Neuronal stem cell (in vitro differentiated cells): ENCODE results near the gene RAPGEFL1. TPM values are rescaled to one million over a fixed set of nuclear protein-coding genes. Genes with fewer than 3 reads are reported as not detected.
A peak's percentile ranks its signal among the peaks of the same experiment; 100 is the strongest.

Experiments used
- DNase-seq: peaks from one replicate; pipeline ENCODE4 v3.0.0-alpha.2; 2013; ENCODE audit warnings: low spot score
- H2AFZ ChIP-seq: one replicate; pipeline ENCODE4 v1.6.1; 2013; ENCODE audit warnings: mild to moderate bottlenecking, low read length, inconsistent platforms
- H2AK5ac ChIP-seq: 2 replicates; pipeline ENCODE4 v1.6.1; 2013; ENCODE audit warnings: low read depth, mild to moderate bottlenecking, inconsistent platforms, low read length, moderate library complexity, mixed read lengths
- H2BK120ac ChIP-seq: 2 replicates; pipeline ENCODE4 v1.6.1; 2013; ENCODE audit warnings: low read depth, mild to moderate bottlenecking, inconsistent platforms, low read length, moderate library complexity, mixed read lengths
- H2BK12ac ChIP-seq: one replicate; pipeline ENCODE4 v1.6.1; 2013; ENCODE audit warnings: low read length, inconsistent platforms
- H2BK15ac ChIP-seq: 2 replicates; pipeline ENCODE4 v1.6.1; 2013; ENCODE audit warnings: mild to moderate bottlenecking, low read length, inconsistent platforms, mixed read lengths
- H2BK5ac ChIP-seq: one replicate; pipeline ENCODE4 v1.6.1; 2013; ENCODE audit warnings: inconsistent platforms, mild to moderate bottlenecking, low read length, moderate library complexity
- H3K14ac ChIP-seq: one replicate; pipeline ENCODE4 v1.6.1; 2013; ENCODE audit warnings: low read length, inconsistent platforms
- H3K18ac ChIP-seq: 2 replicates; pipeline ENCODE4 v1.6.1; 2013; ENCODE audit warnings: low read length, inconsistent platforms
- H3K23ac ChIP-seq: 2 replicates; pipeline ENCODE4 v1.6.1; 2013; ENCODE audit warnings: low read depth, mild to moderate bottlenecking, mixed read lengths, low read length, inconsistent platforms; ENCODE audit not compliant: poor library complexity
- H3K27ac ChIP-seq: replicated peaks from 3 replicates; pipeline ENCODE4 v1.5.1; 2013; ENCODE audit warnings: low read length, inconsistent platforms
- H3K27me3 ChIP-seq, 3 experiments: 2 replicates each; pipeline ENCODE4 v1.6.1; 2013; ENCODE audit warnings: low read length in 3 of 3, mild to moderate bottlenecking in 2 of 3, inconsistent platforms in 1 of 3, low read depth in 1 of 3, mixed read lengths in 1 of 3, moderate library complexity in 1 of 3; ENCODE audit not compliant: control insufficient read depth in 3 of 3, insufficient read depth in 3 of 3
- H3K36me3 ChIP-seq, 2 donors: replicated peaks in 1 of 2; 2 replicates each; pipeline ENCODE4 v1.6.1; 2013; ENCODE audit warnings: low read length in 2 of 2; ENCODE audit not compliant: control insufficient read depth in 2 of 2, insufficient read depth in 2 of 2
- H3K4ac ChIP-seq: 2 replicates; pipeline ENCODE4 v1.6.1; 2013; ENCODE audit warnings: inconsistent platforms, mild to moderate bottlenecking, low read length, moderate library complexity
- H3K4me1 ChIP-seq, 2 donors: 1 replicate in 1 of 2; 2 replicates in 1 of 2; pipeline ENCODE4 v1.6.1; 2013; ENCODE audit warnings: low read length in 2 of 2, low read depth in 1 of 2; ENCODE audit not compliant: control insufficient read depth in 2 of 2, insufficient read depth in 1 of 2
- H3K4me2 ChIP-seq: one replicate; pipeline ENCODE4 v1.6.1; 2013; ENCODE audit warnings: mild to moderate bottlenecking, low read length, inconsistent platforms; ENCODE audit not compliant: insufficient read depth, poor library complexity, severe bottlenecking
- H3K4me3 ChIP-seq, 2 donors: 2 replicates each; pipeline ENCODE4 v1.5.1; 2013; ENCODE audit warnings: low read length in 2 of 2, mild to moderate bottlenecking in 2 of 2, inconsistent platforms in 1 of 2, moderate library complexity in 1 of 2
- H3K79me1 ChIP-seq: one replicate; pipeline ENCODE4 v1.6.1; 2013; ENCODE audit warnings: low read depth, mild to moderate bottlenecking, inconsistent platforms, low read length, moderate library complexity
- H3K9ac ChIP-seq: one replicate; pipeline ENCODE4 v1.6.1; 2013; ENCODE audit warnings: mild to moderate bottlenecking, low read depth, low read length, inconsistent platforms; ENCODE audit not compliant: poor library complexity
- H3K9me3 ChIP-seq, 2 donors: replicated peaks in 1 of 2; 2 replicates each; pipeline versions ENCODE3 to v1.6.1; 2013; ENCODE audit warnings: low read length in 2 of 2, mild to moderate bottlenecking in 2 of 2, inconsistent platforms in 1 of 2, low read depth in 1 of 2, mixed read lengths in 1 of 2, moderate library complexity in 1 of 2; ENCODE audit not compliant: control insufficient read depth in 2 of 2, insufficient read depth in 1 of 2
- H4K8ac ChIP-seq: one replicate; pipeline ENCODE4 v1.6.1; 2013; ENCODE audit warnings: low read depth, mild to moderate bottlenecking, inconsistent platforms, low read length, moderate library complexity
- H4K91ac ChIP-seq: one replicate; pipeline ENCODE4 v1.6.1; 2013; ENCODE audit warnings: low read length, low read depth, mild to moderate bottlenecking, inconsistent platforms; ENCODE audit not compliant: poor library complexity
- WGBS, 2 donors: extraction: QIAGEN DNeasy Blood & Tissue Kit; methylation state at CpG; one replicate each; pipeline ENCODE4 v1.1.7; 2013; ENCODE audit warnings: missing lambda C conversion rate in 2 of 2, mixed read lengths in 1 of 2; ENCODE audit not compliant: insufficient read length in 2 of 2, insufficient replicate concordance in 1 of 2; ENCODE audit errors: extremely low coverage in 2 of 2; 5-methylcytosine and 5-hydroxymethylcytosine counted together
- polyA plus RNA-seq, 2 experiments: library from polyadenylated mRNA; stranded (reverse); fragments of 200-250 nt; gene quantifications; one replicate each; pipeline ENCODE4 v1.2.3, GENCODE V29; 2013

RAPGEFL1 gene, protein sequence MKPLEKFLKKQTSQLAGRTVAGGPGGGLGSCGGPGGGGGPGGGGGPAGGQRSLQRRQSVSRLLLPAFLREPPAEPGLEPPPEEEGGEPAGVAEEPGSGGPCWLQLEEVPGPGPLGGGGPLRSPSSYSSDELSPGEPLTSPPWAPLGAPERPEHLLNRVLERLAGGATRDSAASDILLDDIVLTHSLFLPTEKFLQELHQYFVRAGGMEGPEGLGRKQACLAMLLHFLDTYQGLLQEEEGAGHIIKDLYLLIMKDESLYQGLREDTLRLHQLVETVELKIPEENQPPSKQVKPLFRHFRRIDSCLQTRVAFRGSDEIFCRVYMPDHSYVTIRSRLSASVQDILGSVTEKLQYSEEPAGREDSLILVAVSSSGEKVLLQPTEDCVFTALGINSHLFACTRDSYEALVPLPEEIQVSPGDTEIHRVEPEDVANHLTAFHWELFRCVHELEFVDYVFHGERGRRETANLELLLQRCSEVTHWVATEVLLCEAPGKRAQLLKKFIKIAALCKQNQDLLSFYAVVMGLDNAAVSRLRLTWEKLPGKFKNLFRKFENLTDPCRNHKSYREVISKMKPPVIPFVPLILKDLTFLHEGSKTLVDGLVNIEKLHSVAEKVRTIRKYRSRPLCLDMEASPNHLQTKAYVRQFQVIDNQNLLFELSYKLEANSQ
- 9.5 TPM for polyA plus RNA-seq (2013, experiment 1 of 2)
- 9.7 TPM for polyA plus RNA-seq (2013, experiment 2 of 2)

- no peak within 1 kb of the TSS for H2BK5ac ChIP-seq
- H3K18ac ChIP-seq = peak within 1 kb of the TSS; percentile 99
- H2BK15ac ChIP-seq = peak within 1 kb of the TSS; percentile 41
- H2BK120ac ChIP-seq = no peak within 1 kb of the TSS
- H4K91ac ChIP-seq = no peak within 1 kb of the TSS
- no peaks in the 10 kb centered on the region for H3K79me1 ChIP-seq
- H4K8ac ChIP-seq = no peak within 1 kb of the TSS
- H3K4me2 ChIP-seq = peak within 1 kb of the TSS; percentile 90
- no peak within 1 kb of the TSS for H2AFZ ChIP-seq
- H3K4ac ChIP-seq = peak within 1 kb of the TSS; percentile 25
- no CpG with 5 or more reads among the region's 57 CpGs for WGBS, 2 donors
- peak within 1 kb of the TSS; percentile 58 for H3K27ac ChIP-seq
- peak within 1 kb of the TSS; percentile 80 for H3K23ac ChIP-seq
- H3K9ac ChIP-seq = peak within 1 kb of the TSS; percentile 60
- peak within 1 kb of the TSS; percentile 92 for H2AK5ac ChIP-seq
- peak; percentile 75 for DNase-seq
- H3K9me3 ChIP-seq = no peaks in the 10 kb centered on the region
- H3K4me1 ChIP-seq = peaks cover 5 to 27% of the 10 kb centered on the region in 2 donors
- peak within 1 kb of the TSS in 1 of 2 donors; percentile 73 for H3K4me3 ChIP-seq
- peak within 1 kb of the TSS; percentile 67 for H3K14ac ChIP-seq
- H3K36me3 ChIP-seq = peaks cover 5 to 70% of the 10 kb centered on the region in 2 donors
- H3K27me3 ChIP-seq = no peaks in the 10 kb centered on the region
- peak within 1 kb of the TSS; percentile 70 for H2BK12ac ChIP-seq
Observed at GRCh38 chr17:40177275-40177874, at the start of gene RAPGEFL1. Gene RAPGEFL1, plus strand, starts transcription at chr17:40177470. Its CDS starts 392 bp downstream, at chr17:40177862.

DNA sequence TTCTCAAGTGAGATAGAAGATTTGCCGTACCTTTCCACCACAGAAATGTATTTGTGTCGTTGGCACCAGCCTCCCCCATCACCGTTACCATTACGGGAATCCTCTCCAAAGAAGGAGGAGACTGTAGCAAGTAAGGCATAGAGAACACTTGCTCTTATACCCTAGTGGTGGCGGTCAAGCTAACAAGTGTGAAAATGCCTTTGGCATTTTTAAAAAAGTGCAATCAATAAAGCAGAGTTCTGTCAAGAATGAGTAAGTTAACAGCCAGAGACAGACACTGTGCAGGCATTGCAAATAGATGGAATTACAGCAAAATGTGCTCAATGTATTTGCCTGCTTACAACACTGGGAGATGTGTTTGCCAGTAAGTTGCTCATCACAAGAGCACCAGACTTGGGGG, 47.8 kb upstream of the RAPGEFL1 start:
- peaks cover 47 to 98% of the 10 kb centered on the region in 2 donors for H3K36me3 ChIP-seq
- no peak overlapping the region for H2AFZ ChIP-seq
- H4K91ac ChIP-seq = no peak overlapping the region
- H3K23ac ChIP-seq = no peak overlapping the region
- peaks cover 4% of the 10 kb centered on the region for H3K79me1 ChIP-seq
- no peak overlapping the region for H3K9ac ChIP-seq
- no CpG with 5 or more reads among the region's 5 CpGs for WGBS, 2 donors
- no peak overlapping the region for H3K27ac ChIP-seq
- no peak for DNase-seq
- no peak overlapping the region for H3K4me3 ChIP-seq
- no peak overlapping the region for H2BK15ac ChIP-seq
- no peak overlapping the region for H2BK5ac ChIP-seq
- H3K4me2 ChIP-seq = no peak overlapping the region
- no peak overlapping the region for H2BK12ac ChIP-seq
- H4K8ac ChIP-seq = no peak overlapping the region
- no peak overlapping the region for H3K4ac ChIP-seq
- no peaks in the 10 kb centered on the region for H3K27me3 ChIP-seq
- H3K14ac ChIP-seq = no peak overlapping the region
- H3K4me1 ChIP-seq = peaks cover 2 to 4% of the 10 kb centered on the region in 2 donors
- H2AK5ac ChIP-seq = no peak overlapping the region
- no peak overlapping the region for H3K18ac ChIP-seq
- H2BK120ac ChIP-seq = no peak overlapping the region
- H3K9me3 ChIP-seq = no peaks in the 10 kb centered on the region

GRCh38 chr17:40130352-40131042, 46.8 kb upstream of the RAPGEFL1 start:
- H3K4me1 ChIP-seq = no peaks in the 10 kb centered on the region
- no peak overlapping the region for H2BK120ac ChIP-seq
- H3K4ac ChIP-seq = no peak overlapping the region
- no peak overlapping the region for H3K27ac ChIP-seq
- no peak overlapping the region for H2AFZ ChIP-seq
- H3K9ac ChIP-seq = no peak overlapping the region
- no peak overlapping the region for H3K4me2 ChIP-seq
- no peaks in the 10 kb centered on the region for H3K27me3 ChIP-seq
- H3K79me1 ChIP-seq = peaks cover 2% of the 10 kb centered on the region
- no peak overlapping the region for H4K8ac ChIP-seq
- H2BK12ac ChIP-seq = no peak overlapping the region
- no peak overlapping the region for H2BK5ac ChIP-seq
- no peak overlapping the region for H3K23ac ChIP-seq
- H3K36me3 ChIP-seq = peaks cover 52 to 98% of the 10 kb centered on the region in 2 donors
- H2BK15ac ChIP-seq = no peak overlapping the region
- H2AK5ac ChIP-seq = no peak overlapping the region
- no CpG with 5 or more reads among the region's 7 CpGs for WGBS, 2 donors
- no peak overlapping the region for H4K91ac ChIP-seq
- H3K9me3 ChIP-seq = no peaks in the 10 kb centered on the region
- no peak for DNase-seq
- no peak overlapping the region for H3K18ac ChIP-seq
- no peak overlapping the region for H3K14ac ChIP-seq
- H3K4me3 ChIP-seq = no peak overlapping the region
